ENCODE data around the gene PSMB3. TPM values are rescaled to one million over a fixed set of nuclear protein-coding genes. Genes with fewer than 3 reads are reported as not detected.

PSMB3 gene
- total RNA-seq, 1 donor from 2014 or later, result 367 TPM

GRCh38 chr17:38733982-38734973 is 18.3 kb upstream of the PSMB3 start:
- no peak for DNase-seq (ENCODE audit: low read depth, low spot score)

- DNase-seq (ENCODE audit: low read depth, low spot score), result no peak
Measured at GRCh38 chr17:38735161-38735997, 17.2 kb upstream of the PSMB3 start.

GRCh38 chr17:38738007-38738662 is 14.4 kb upstream of the PSMB3 start:
- DNase-seq (ENCODE audit: low read depth, low spot score), result no peak

GRCh38 chr17:38738686-38739085 is 13.9 kb upstream of the PSMB3 start:
- DNase-seq (ENCODE audit: low read depth, low spot score), result no peak

GRCh38 chr17:38739305-38739704 is 13.2 kb upstream of the PSMB3 start:
- no peak for DNase-seq (ENCODE audit: low read depth, low spot score)

- no peak for DNase-seq (ENCODE audit: low read depth, low spot score)
Measured at GRCh38 chr17:38740044-38740443, 12.5 kb upstream of the PSMB3 start.

- DNase-seq (ENCODE audit: low read depth, low spot score), result no peak
Measured at GRCh38 chr17:38740806-38741205, 11.7 kb upstream of the PSMB3 start.

- DNase-seq (ENCODE audit: low read depth, low spot score), result no peak
Measured at GRCh38 chr17:38741461-38741860, 11.1 kb upstream of the PSMB3 start.

GRCh38 chr17:38741921-38742410 is 10.6 kb upstream of the PSMB3 start:
- DNase-seq (ENCODE audit: low read depth, low spot score), result no peak

GRCh38 chr17:38742411-38743308 is 9.9 kb upstream of the PSMB3 start:
- DNase-seq (ENCODE audit: low read depth, low spot score), result peak; percentile 67

GRCh38 chr17:38743556-38744171 is 8.9 kb upstream of the PSMB3 start:
- no peak for DNase-seq (ENCODE audit: low read depth, low spot score)

GRCh38 chr17:38745545-38745944 is 7.0 kb upstream of the PSMB3 start:
- DNase-seq (ENCODE audit: low read depth, low spot score), result no peak

GRCh38 chr17:38746004-38746848 is 6.3 kb upstream of the PSMB3 start:
- no peak for DNase-seq (ENCODE audit: low read depth, low spot score)

- DNase-seq (ENCODE audit: low read depth, low spot score), result no peak
Measured at GRCh38 chr17:38746849-38747462, 5.6 kb upstream of the PSMB3 start.

- no peak for DNase-seq (ENCODE audit: low read depth, low spot score)
Measured at GRCh38 chr17:38747463-38748148, 4.9 kb upstream of the PSMB3 start.

- DNase-seq (ENCODE audit: low read depth, low spot score), result peak; percentile 77
Measured at GRCh38 chr17:38748149-38748891, 4.2 kb upstream of the PSMB3 start, which contains the start of gene PCGF2. PCGF2 (minus strand) TSS chr17:38748336; CDS start chr17:38740402, 7,934 bp downstream.

- no peak for DNase-seq (ENCODE audit: low read depth, low spot score)
Measured at GRCh38 chr17:38748892-38749222, 3.7 kb upstream of the PSMB3 start.

Data from pulmonary artery endothelial cell (primary cell).